GM23338 (cell line): ENCODE measurements around the gene POU5F1.

Source experiments
- EZH2 ChIP-seq: fragments of 200-600 bp; sonication (generic); IDR thresholded peaks from one replicate; pipeline ENCODE4 v1.8.0; 2017; ENCODE audit warnings: antibody characterized with exemption, mild to moderate bottlenecking, low read depth; ENCODE audit not compliant: unreplicated experiment
- EZH2phosphoT487 ChIP-seq: fragments of 200-600 bp; sonication (generic); IDR thresholded peaks from one replicate; pipeline ENCODE4 v1.8.1; 2018; ENCODE audit warnings: antibody characterized with exemption; ENCODE audit not compliant: unreplicated experiment
- POLR2AphosphoS5 ChIP-seq: IDR thresholded peaks from 2 replicates; pipeline ENCODE4 v1.6.1; 2016; ENCODE audit warnings: antibody characterized with exemption, low read depth
- TF ChIP-seq, protein P1 (sequence below): IDR thresholded peaks from one replicate; pipeline ENCODE4 v1.6.1; 2018; ENCODE audit warnings: antibody characterized with exemption; ENCODE audit not compliant: unreplicated experiment
- TF ChIP-seq, protein P2 (sequence below), 2 experiments: fragments of 200-600 bp in 1 of 2; sonication (generic) in 1 of 2; conservative IDR thresholded peaks; 2 replicates each; pipeline versions ENCODE4 v1.5.1 to v1.6.1; 2016 to 2017; ENCODE audit warnings: antibody characterized with exemption in 2 of 2, low read depth in 2 of 2, mild to moderate bottlenecking in 2 of 2, moderate library complexity in 1 of 2
- TF ChIP-seq, protein P3 (sequence below): IDR thresholded peaks from 2 replicates; pipeline ENCODE4 v1.6.1; 2016; ENCODE audit warnings: antibody characterized with exemption

DNA sequence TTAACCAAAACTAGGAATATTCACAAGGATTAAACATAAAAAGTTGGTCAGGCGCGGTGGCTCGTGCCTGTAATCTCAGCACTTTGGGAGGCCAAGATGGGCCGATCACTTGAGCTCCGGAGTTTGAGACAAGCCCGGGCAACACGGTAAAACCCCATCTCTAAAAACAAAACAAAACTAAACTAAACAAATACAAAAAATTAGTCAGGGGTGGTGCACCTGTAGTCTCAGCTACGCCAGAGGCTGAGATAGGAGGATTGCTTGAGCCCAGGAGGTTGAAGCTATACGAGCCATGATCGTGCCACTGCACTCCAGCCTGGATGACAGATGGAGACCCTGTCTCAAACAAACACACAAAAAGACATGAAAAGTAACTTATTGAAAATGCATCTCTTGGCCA is 34.8 kb downstream of the POU5F1 start:
- TF ChIP-seq EZH2: no peak
- TF ChIP-seq, protein P1, sequence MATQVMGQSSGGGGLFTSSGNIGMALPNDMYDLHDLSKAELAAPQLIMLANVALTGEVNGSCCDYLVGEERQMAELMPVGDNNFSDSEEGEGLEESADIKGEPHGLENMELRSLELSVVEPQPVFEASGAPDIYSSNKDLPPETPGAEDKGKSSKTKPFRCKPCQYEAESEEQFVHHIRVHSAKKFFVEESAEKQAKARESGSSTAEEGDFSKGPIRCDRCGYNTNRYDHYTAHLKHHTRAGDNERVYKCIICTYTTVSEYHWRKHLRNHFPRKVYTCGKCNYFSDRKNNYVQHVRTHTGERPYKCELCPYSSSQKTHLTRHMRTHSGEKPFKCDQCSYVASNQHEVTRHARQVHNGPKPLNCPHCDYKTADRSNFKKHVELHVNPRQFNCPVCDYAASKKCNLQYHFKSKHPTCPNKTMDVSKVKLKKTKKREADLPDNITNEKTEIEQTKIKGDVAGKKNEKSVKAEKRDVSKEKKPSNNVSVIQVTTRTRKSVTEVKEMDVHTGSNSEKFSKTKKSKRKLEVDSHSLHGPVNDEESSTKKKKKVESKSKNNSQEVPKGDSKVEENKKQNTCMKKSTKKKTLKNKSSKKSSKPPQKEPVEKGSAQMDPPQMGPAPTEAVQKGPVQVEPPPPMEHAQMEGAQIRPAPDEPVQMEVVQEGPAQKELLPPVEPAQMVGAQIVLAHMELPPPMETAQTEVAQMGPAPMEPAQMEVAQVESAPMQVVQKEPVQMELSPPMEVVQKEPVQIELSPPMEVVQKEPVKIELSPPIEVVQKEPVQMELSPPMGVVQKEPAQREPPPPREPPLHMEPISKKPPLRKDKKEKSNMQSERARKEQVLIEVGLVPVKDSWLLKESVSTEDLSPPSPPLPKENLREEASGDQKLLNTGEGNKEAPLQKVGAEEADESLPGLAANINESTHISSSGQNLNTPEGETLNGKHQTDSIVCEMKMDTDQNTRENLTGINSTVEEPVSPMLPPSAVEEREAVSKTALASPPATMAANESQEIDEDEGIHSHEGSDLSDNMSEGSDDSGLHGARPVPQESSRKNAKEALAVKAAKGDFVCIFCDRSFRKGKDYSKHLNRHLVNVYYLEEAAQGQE: no peak
- TF ChIP-seq, protein P2, sequence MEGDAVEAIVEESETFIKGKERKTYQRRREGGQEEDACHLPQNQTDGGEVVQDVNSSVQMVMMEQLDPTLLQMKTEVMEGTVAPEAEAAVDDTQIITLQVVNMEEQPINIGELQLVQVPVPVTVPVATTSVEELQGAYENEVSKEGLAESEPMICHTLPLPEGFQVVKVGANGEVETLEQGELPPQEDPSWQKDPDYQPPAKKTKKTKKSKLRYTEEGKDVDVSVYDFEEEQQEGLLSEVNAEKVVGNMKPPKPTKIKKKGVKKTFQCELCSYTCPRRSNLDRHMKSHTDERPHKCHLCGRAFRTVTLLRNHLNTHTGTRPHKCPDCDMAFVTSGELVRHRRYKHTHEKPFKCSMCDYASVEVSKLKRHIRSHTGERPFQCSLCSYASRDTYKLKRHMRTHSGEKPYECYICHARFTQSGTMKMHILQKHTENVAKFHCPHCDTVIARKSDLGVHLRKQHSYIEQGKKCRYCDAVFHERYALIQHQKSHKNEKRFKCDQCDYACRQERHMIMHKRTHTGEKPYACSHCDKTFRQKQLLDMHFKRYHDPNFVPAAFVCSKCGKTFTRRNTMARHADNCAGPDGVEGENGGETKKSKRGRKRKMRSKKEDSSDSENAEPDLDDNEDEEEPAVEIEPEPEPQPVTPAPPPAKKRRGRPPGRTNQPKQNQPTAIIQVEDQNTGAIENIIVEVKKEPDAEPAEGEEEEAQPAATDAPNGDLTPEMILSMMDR (conservative IDR thresholded peaks at IDR 0.05; ENCODE audit: low read depth in 2 of 2): no peak
- no peak for TF ChIP-seq POLR2AphosphoS5
- no peak for TF ChIP-seq EZH2phosphoT487
- TF ChIP-seq, protein P3, sequence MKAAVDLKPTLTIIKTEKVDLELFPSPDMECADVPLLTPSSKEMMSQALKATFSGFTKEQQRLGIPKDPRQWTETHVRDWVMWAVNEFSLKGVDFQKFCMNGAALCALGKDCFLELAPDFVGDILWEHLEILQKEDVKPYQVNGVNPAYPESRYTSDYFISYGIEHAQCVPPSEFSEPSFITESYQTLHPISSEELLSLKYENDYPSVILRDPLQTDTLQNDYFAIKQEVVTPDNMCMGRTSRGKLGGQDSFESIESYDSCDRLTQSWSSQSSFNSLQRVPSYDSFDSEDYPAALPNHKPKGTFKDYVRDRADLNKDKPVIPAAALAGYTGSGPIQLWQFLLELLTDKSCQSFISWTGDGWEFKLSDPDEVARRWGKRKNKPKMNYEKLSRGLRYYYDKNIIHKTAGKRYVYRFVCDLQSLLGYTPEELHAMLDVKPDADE: no peak
